Measurements from ENCODE around the gene HLF. TPM values are rescaled to one million over a fixed set of nuclear protein-coding genes. Genes with fewer than 3 reads are reported as not detected.

HLF gene
- total and polyA plus RNA-seq, 2 of the 4 experiments (the other 2 are of a cell fraction): 0.18 TPM; not detected in 1

GRCh38 chr17:55274355-55275255 lies 9.8 kb downstream of the HLF start:
- no peak overlapping the region for H2AK5ac ChIP-seq (ENCODE audit: low read depth, low read length)
- no peaks in the 10 kb centered on the region for H3K9me1 ChIP-seq (ENCODE audit: insufficient read depth, low read length)
- no peak overlapping the region for H3K9ac ChIP-seq (ENCODE audit: low read depth, low read length)
- ChIA-PET POLR2A (ENCODE audit: unreplicated experiment) (no interaction called here), CTCF (no interaction called here)
- no peak overlapping the region for H2BK5ac ChIP-seq (ENCODE audit: low read depth, low read length, poor library complexity, severe bottlenecking)
- no peaks in the 10 kb centered on the region; the same call in 1 of the 2 replicates for H3K4me1 ChIP-seq (ENCODE audit: control insufficient read depth, insufficient read depth, low read length)
- H4K8ac ChIP-seq (ENCODE audit: low read depth in 2 of 2, low read length in 2 of 2): no peak overlapping the region
- intact Hi-C loops (cut with micrococcal nuclease): no loop called here
- H4K5ac ChIP-seq (ENCODE audit: low read depth, low read length): no peak overlapping the region
- H3K79me1 ChIP-seq (ENCODE audit: low read depth in 1 of 2, low read length in 2 of 2): no peaks in the 10 kb centered on the region
- H3K36me3 ChIP-seq (ENCODE audit: control insufficient read depth, insufficient read depth, low read length): no peaks in the 10 kb centered on the region
- no peak overlapping the region for H3K23ac ChIP-seq (ENCODE audit: low read depth, low read length)
- WGBS, 2 experiments (ENCODE audit: extremely low coverage in 2 of 2, insufficient read length in 1 of 2): 48% methylated on average over 4 of the region's 7 CpGs; no CpG with 5 or more reads in 1 of the 2 experiments
- H3K14ac ChIP-seq (replicated peaks; ENCODE audit: low read depth, low read length): no peak overlapping the region
- H3K4ac ChIP-seq (ENCODE audit: low read depth, low read length): no peak overlapping the region
- H2BK20ac ChIP-seq (ENCODE audit: low read depth, low read length): no peak overlapping the region
- H2BK15ac ChIP-seq (ENCODE audit: low read depth, low read length): no peak overlapping the region
- peaks cover 5% of the 10 kb centered on the region for H3K27me3 ChIP-seq (ENCODE audit: control insufficient read depth, insufficient read depth, low read length)
- H3K4me2 ChIP-seq (ENCODE audit: low read depth, low read length): no peak overlapping the region
- H4K20me1 ChIP-seq (ENCODE audit: insufficient read depth, low read length): no peaks in the 10 kb centered on the region
- BruUV-seq (replicated peaks): no TSS peak
- ATAC-seq (ENCODE audit: low read depth): no peak
- no peak overlapping the region for H3K56ac ChIP-seq (ENCODE audit: extremely low read depth, insufficient read depth, low read length)
- no peak overlapping the region for H3K27ac ChIP-seq (ENCODE audit: insufficient read depth, low read length)
- no peak overlapping the region for H2AFZ ChIP-seq (replicated peaks; ENCODE audit: low read length, poor library complexity)
- H3K9me3 ChIP-seq (ENCODE audit: control insufficient read depth, insufficient read depth, low read length): no peaks in the 10 kb centered on the region
- no peak overlapping the region for H3K4me3 ChIP-seq (ENCODE audit: insufficient read depth, low read depth, low read length)
- no peak overlapping the region for H2AK9ac ChIP-seq (replicated peaks; ENCODE audit: low read depth, low read length, poor library complexity)
- H4K91ac ChIP-seq (ENCODE audit: insufficient read depth, low read depth, low read length): no peak overlapping the region
- H3K18ac ChIP-seq (ENCODE audit: low read depth, low read length): no peak overlapping the region
- in situ Hi-C loops (cut with MboI; ENCODE audit: low sequenced_read_pairs): no loop called here
- no peak for DNase-seq
- H2BK120ac ChIP-seq (ENCODE audit: low read depth, low read length): no peak overlapping the region
- dilution Hi-C loops (cut with HindIII; ENCODE audit: low sequenced_read_pairs, unreplicated experiment): no loop called here
- TF ChIP-seq SMC3 (IDR thresholded peaks at IDR 0.05; ENCODE audit: low read depth, low read length): no peak
- no peak for TF ChIP-seq MXI1 (IDR thresholded peaks at IDR 0.05; ENCODE audit: borderline replicate concordance, low read depth, low read length)
- no peak for TF ChIP-seq BHLHE40 (IDR thresholded peaks at IDR 0.05; ENCODE audit: low read depth, low read length)
- no peak for TF ChIP-seq MAZ (IDR thresholded peaks at IDR 0.05; ENCODE audit: borderline replicate concordance, low read depth, low read length)
- no peak for TF ChIP-seq RCOR1 (IDR thresholded peaks at IDR 0.05; ENCODE audit: insufficient replicate concordance, low read length)
- TF ChIP-seq POLR2A (IDR thresholded peaks at IDR 0.05; ENCODE audit: low read depth, low read length): no peak
- no peak for TF ChIP-seq RAD21 (IDR thresholded peaks at IDR 0.05; ENCODE audit: low read length)
- TF ChIP-seq RFX5 (IDR thresholded peaks at IDR 0.05; ENCODE audit: low read depth, low read length): no peak
- no peak for TF ChIP-seq CTCF (conservative IDR thresholded peaks at IDR 0.05; ENCODE audit: low read depth, low read length)
- TF ChIP-seq ELK1 (IDR thresholded peaks at IDR 0.05; ENCODE audit: borderline replicate concordance, low read depth, low read length): no peak
- no peak for TF ChIP-seq USF2 (IDR thresholded peaks at IDR 0.05; ENCODE audit: low read depth, low read length)
- no peak for TF ChIP-seq NFE2L2 (IDR thresholded peaks at IDR 0.05; ENCODE audit: low read depth, low read length)
- no peak for TF ChIP-seq MAFK (IDR thresholded peaks at IDR 0.05; ENCODE audit: low read depth, low read length)
- TF ChIP-seq FOS (IDR thresholded peaks at IDR 0.05; ENCODE audit: low read depth, low read length): no peak
- no peak for TF ChIP-seq CHD1 (IDR thresholded peaks at IDR 0.05; ENCODE audit: low read depth, low read length)

All from IMR-90 (cell line).